GM19395 (cell line): ENCODE results near the gene RNASE9.
"Not testable (repeated sequence)": the region's sequence is repeated elsewhere in the genome, so short reads cannot be mapped to it uniquely, and the experiment has no call there.

Experiments used
- ATAC-seq: cut with Tn5 transposase; IDR thresholded peaks from one replicate; pipeline ENCODE4 v1.9.1; 2021; ENCODE audit warnings: mild to moderate bottlenecking, moderate library complexity; ENCODE audit not compliant: unreplicated experiment

The RNASE9 gene

GRCh38 chr14:20524027-20524426, 36.8 kb downstream of the RNASE9 start:
- ATAC-seq, result no peak

GRCh38 chr14:20522332-20522731, 38.5 kb downstream of the RNASE9 start:
- no peak for ATAC-seq

DNA sequence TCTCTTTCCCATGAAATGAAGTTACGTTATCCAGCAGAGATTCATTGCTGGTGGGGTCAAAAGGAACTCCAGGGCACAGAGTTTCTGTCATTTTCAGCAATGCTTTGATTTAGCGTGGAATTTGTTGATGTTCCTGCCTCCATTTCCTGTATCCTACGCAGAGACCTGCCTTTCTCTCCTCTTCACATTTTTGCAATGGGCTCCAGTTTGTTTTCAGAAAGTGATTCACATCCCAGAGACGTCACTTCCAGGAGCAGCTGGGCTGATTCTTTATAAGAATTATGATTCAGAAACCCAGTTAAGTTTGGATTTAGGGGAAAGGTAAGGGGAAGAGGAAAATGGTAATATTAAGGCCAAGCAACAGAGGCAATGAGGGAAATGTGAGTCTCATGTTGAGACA, 43.9 kb downstream of the RNASE9 start:
- ATAC-seq, result no peak

DNA sequence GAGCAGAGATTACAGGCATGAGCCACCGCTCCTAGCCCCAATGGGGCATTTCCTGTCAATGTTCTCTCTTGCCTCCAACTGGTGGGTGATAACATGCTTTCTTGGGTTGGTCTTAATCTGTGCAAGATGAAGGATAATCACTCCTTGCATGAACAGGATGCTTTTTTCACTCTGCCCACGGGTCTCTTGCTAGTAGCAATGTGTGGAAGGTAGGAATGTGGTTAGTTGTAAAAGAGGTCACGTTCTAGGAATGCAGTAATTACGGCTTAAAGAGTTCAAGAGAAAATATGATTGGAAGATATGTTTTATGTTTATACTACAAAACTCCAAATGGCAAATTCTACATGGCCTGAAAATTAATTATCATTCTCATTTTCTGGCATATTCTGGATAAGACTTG, 45.0 kb downstream of the RNASE9 start:
- ATAC-seq, result no peak

GRCh38 chr14:20512177-20512905, 48.5 kb downstream of the RNASE9 start:
- no peak for ATAC-seq

GRCh38 chr14:20508367-20508766, 52.5 kb downstream of the RNASE9 start:
- ATAC-seq, result no peak

DNA sequence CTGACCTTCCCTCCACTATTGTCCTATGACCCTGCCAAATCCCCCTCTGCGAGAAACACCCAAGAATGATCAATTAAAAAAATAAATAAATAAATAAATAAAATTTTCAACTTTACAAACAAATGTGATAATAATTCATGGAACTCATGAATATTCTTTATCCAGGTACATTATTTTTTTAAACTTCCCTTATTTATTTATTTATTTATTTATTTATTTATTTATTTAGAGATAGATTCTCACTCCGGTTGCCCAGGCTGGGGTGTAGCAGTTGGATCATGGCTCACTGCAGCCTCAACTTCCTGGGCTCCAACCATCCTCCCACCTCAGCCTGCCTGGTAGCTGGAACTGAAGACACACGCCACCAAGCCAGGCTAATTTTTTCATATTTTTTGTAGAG, 53.3 kb downstream of the RNASE9 start:
- not testable (repeated sequence) for ATAC-seq

- not testable (repeated sequence) for ATAC-seq
These were observed 54.1 kb downstream of the RNASE9 start for GRCh38 chr14:20506752-20507151.

DNA sequence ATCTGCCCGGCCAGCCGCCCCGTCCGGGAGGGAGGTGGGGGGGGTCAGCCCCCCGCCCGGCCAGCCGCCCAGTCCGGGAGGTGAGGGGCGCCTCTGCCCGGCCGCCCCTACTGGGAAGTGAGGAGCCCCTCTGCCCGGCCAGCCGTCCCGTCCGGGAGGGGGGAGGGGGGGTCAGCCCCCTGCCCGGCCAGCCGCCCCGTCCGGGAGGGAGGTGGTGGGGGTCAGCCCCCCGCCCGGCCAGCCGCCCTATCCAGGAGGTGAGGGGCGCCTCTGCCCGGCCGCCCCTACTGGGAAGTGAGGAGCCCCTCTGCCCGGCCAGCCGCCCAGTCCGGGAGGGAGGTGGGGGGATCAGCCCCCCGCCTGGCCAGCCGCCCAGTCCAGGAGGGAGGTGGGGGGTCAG, 54.6 kb downstream of the RNASE9 start:
- not testable (repeated sequence) for ATAC-seq
